Endometrium (tissue), 2 donors: ENCODE data around the gene GPR149.
"Not testable (repeated sequence)": the region's sequence is repeated elsewhere in the genome, so short reads cannot be mapped to it uniquely, and the experiment has no call there.

Experiments used
- FAIRE-seq: peaks from 2 replicates; lab custom pipeline; 2012; peaks lifted over from hg19 to GRCh38; lab: Jason Lieb, UNC
- donor health status: control.
- donor health status: control.

GPR149 gene

GRCh38 chr3:154430014-154430413 lies at the start of gene GPR149:
Gene GPR149, minus strand, starts transcription at chr3:154430190. Its CDS starts 575 bp downstream, at chr3:154429615.
- no peak for FAIRE-seq

GRCh38 chr3:154473769-154474168 lies 43.8 kb upstream of the GPR149 start:
- FAIRE-seq = no peak

GRCh38 chr3:154469585-154469984 lies 39.6 kb upstream of the GPR149 start:
- no peak for FAIRE-seq

GRCh38 chr3:154464440-154465190 lies 34.6 kb upstream of the GPR149 start:
- FAIRE-seq = no peak

- no peak for FAIRE-seq
Observed at GRCh38 chr3:154458560-154458959, 28.6 kb upstream of the GPR149 start.

GRCh38 chr3:154439081-154439480 lies 9.1 kb upstream of the GPR149 start:
- FAIRE-seq = not testable (repeated sequence)

- FAIRE-seq = no peak
Observed at GRCh38 chr3:154431043-154431442, 1.1 kb upstream of the GPR149 start.

- no peak for FAIRE-seq
Observed at GRCh38 chr3:154428286-154429206, 1.4 kb downstream of the GPR149 start.

GRCh38 chr3:154427685-154428285 lies 2.2 kb downstream of the GPR149 start:
- no peak for FAIRE-seq

GRCh38 chr3:154422694-154423093 lies 7.3 kb downstream of the GPR149 start:
- no peak for FAIRE-seq

GRCh38 chr3:154421083-154421482 lies 8.9 kb downstream of the GPR149 start:
- FAIRE-seq = no peak

GRCh38 chr3:154398084-154398967 lies 31.7 kb downstream of the GPR149 start:
- FAIRE-seq = no peak

GRCh38 chr3:154389861-154390260 lies 40.1 kb downstream of the GPR149 start:
- no peak for FAIRE-seq

- no peak for FAIRE-seq
Observed at GRCh38 chr3:154384479-154384878, 45.5 kb downstream of the GPR149 start.

- peak; percentile 88 for FAIRE-seq
Observed at GRCh38 chr3:154378311-154378710, 51.7 kb downstream of the GPR149 start.

- no peak for FAIRE-seq
Observed at GRCh38 chr3:154367221-154367620, 62.8 kb downstream of the GPR149 start.

GRCh38 chr3:154364849-154365248 lies 65.1 kb downstream of the GPR149 start:
- FAIRE-seq = no peak

GRCh38 chr3:154361099-154361498 lies 68.9 kb downstream of the GPR149 start:
- FAIRE-seq = no peak

- no peak for FAIRE-seq
Observed at GRCh38 chr3:154356009-154356408, 74.0 kb downstream of the GPR149 start.

- FAIRE-seq = no peak
Observed at GRCh38 chr3:154349223-154349622, 80.8 kb downstream of the GPR149 start.

GRCh38 chr3:154345422-154346122 lies 84.4 kb downstream of the GPR149 start:
- no peak for FAIRE-seq
